Measurements from ENCODE around the gene BTBD18.
A peak's percentile ranks its signal among the peaks of the same experiment; 100 is the strongest.

Gene BTBD18

DNA sequence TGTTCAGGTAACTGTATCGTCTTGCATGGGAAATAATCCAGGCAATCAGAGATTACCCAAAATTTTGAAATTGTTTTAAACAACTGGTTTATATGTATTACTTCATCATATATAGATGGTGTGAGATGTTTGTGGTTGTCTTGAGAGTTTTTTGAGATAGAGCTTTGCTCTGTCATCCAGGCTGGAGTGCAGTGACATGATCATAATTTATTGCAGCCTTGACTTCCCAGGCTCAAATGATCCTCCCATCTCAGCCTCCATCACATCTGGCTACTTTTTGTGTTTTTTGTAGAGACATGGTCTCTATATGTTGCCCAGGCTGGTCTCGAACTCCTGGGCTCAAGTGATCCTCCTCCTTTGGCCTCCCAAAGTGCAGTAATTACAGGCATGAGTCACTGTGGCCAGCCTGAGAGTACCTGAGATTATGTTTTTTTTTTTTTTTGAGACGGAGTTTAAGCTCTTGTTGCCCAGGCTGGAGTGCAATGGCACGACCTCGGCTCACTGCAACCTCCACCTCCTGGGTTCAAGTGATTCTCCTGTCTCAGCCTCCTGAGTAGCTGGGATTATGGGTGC is 21.5 kb upstream of the BTBD18 start:
- no peak for DNase-seq

DNA sequence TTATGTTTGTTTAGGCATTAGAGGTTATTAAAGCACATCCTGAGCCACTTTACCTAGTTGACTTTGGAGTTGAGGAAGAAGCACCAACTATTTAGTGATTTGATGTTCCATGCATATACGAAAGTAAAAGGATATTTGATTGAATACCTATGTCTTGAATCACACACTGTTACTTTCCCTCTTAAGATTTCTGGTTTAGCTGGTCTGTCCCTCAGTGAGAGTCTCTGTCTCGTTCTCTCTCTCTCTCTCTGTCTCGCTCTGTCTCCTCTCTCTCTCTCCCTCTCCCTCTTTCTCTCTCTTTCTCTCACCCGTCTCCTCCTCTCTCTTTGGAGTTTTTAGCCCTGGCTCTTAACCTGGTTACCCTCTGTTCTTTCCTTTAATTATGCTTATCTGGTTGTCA is 20.9 kb upstream of the BTBD18 start:
- no peak for DNase-seq

- no peak for DNase-seq
These were observed 19.7 kb upstream of the BTBD18 start for GRCh38 chr11:57771365-57771764.

DNA sequence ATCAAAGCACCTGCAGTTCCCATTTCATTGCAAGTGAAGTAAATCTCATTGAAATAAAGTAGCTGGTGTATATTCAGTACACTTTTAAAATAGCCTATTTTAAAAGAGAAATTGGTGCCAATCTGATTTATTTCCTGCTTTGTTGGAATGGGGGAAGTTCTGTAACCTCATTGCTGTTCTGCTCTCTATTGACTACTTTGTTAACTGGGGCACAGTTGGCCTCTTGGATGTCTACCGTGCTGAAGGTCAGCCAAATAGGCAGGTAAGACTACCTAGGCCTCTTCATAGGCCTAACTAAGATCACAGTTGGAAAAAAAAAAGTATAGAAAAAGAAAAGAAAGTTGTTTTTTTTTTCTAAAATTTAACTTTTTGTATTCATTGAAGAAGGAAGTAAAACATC is 19.2 kb upstream of the BTBD18 start:
- DNase-seq, result no peak

DNA sequence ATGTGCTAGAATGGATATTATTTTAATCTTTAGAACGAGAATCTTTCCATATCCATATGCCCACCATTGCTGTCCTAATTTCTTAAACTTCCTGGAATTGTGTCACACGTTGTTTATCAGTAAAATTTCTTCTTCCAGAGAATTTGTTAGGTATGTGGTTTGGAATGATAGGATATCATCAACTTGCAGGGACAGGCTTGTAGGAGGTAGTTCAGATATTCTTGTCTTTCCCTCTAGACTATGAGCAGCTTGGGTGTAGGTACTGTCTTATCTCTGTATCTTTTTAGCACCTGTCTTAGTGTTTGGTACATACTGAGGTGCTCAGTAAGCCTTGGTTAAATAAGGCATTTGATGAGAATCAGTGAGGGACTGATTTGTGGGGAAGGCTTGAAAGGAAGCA is 13.4 kb upstream of the BTBD18 start:
- DNase-seq, result no peak

GRCh38 chr11:57764566-57764965 is 12.9 kb upstream of the BTBD18 start:
- no peak for DNase-seq

GRCh38 chr11:57764021-57764420 is 12.4 kb upstream of the BTBD18 start:
- DNase-seq, result no peak

- no peak for DNase-seq
These were observed 11.9 kb upstream of the BTBD18 start for GRCh38 chr11:57763568-57763967.

GRCh38 chr11:57762235-57762861 is 10.7 kb upstream of the BTBD18 start:
- no peak for DNase-seq

DNA sequence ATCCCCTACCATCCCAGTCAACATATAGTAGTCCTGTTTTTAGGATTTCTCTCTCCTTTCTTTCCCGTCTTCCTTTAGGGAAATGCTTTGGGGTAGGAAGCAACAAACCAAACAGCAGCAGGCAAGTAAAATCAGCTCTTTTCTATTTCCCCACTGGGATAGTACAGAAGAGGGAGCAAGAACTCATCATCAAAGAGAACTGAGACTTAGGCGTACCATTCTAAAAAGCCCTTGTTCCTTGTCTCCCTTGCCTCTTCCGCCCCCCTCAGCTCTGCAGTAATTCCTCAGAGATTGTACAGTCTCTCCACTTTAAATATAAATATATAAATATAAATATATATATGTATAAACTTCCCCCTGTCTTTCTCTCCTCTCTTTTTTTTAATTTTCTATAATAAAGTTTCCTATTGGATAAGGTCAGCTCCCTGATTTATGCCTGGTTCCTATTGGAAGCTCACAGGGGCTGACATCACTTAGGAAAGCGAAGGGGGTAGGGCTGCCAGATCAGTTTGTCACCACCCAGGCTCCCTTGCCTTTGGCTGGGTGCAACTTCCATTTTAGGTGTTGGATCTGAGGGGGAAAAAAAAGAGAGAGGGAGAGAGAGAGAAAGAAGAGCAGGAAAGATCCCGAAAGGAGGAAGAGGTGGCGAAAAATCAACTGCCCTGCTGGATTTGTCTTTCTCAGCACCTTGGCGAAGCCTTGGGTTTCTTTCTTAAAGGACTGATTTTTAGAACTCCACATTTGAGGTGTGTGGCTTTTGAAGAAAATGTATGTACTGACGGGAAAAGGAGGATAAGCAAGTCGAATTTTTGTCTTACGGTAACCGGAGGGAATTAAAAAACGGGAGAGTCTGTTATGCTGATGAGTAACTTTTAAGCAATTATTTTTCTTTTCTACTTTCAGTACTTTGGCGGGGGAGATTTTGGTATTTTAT is 9.9 kb upstream of the BTBD18 start, which contains the start of gene CTNND1:
Gene CTNND1 (plus strand): TSS at position 502 of the 934 bp plus-strand sequence. CDS start 29,677 bp downstream, outside the sequence.
- DNase-seq, result no peak

DNA sequence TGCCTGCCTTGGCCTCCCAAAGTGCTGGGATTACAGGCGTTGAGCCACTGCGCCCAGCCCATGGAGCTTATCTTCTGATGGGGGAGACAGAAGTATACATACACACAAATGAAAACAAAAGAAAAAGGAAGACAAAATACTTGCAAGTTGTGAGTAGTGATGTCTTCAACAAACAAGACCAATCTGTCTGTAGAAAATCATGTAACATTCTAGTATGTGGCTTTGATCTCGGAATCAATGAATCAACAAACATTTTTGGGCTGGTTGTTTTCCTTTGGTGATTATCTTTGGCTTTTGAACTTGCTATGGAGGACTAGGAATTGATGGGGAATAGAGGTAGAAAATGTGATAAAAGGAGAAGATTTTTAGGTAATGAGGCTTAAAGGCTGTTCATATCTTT is 6.6 kb upstream of the BTBD18 start:
- DNase-seq, result no peak

GRCh38 chr11:57752954-57753353 is 1.3 kb upstream of the BTBD18 start:
- no peak for DNase-seq

DNA sequence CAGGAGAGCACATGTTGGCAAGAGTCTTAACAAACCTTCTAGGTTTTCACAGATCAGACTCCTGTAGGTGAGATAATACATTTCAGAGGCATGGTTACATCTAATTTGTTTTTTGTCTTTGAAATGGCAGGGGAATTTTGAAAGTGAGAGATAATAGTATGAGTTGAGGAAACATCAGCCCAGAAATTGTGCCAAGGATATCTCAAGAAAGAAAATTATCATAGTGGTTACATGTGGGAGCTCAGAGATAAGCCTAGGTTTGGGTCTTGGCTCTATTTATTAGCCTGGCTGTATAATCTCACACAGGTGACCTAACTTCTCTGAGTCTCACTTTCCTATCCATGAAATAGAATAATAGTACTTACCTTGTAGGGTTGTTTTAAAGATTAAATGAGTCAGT is 443 bp downstream of the BTBD18 start:
- no peak for DNase-seq

DNA sequence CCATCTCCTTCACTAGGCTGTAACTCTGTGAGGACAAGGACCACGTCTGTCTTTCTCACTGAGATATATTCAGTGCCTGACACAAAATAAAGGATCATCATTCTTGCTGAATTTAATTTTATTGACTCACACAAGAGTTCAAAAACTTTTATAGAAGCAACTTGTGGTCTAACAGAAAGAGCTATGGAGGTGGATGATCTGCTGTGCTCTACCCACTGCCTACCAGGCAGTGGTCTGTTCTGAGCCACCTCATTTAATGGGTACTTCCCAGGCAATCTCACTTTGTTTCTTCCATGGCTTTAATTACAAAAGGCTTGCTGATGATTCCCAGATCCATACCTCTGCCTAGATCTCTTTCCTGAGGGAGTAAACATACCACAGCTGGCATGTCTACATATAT is 4.7 kb downstream of the BTBD18 start:
- no peak for DNase-seq

DNA sequence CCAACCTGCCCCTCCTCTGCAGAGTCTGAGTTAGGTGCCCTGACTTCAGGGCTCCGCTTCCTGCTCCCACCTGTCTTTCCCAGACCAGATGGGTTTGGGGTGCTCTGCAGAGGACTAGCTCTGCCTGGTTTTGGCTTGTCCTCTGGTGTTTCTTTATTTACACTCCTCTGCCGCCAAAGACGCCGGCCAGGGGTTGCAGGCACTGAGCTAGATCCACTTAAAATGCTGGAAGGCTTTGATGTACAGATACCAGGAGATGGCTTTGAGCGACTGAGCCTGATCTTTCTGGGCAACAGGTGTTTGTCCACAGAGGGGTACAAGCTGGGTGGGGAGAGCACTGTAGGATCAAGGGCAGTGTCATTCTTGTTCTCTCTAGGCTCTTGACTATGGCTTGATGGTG is 6.4 kb downstream of the BTBD18 start:
- DNase-seq, result no peak

DNA sequence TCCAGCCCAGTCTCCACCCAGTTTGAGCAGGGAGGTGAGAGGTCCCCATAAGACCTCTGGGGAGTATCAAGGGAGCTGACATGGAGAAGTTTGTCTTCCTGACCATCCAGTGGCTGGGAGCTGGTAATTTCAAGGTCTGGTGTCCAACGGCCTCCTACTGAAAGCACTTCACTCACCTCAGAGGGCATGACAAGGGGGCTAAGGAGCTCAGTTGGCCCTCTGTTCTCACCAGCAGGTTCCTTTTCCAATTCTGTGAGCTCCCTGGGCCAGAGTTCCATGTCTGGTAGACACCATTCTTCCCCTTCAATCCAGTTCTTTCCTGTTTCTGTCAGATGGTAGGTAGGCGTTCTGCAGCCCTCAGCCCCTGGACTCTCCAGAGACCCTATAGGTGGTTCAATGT is 7.3 kb downstream of the BTBD18 start:
- DNase-seq, result no peak

GRCh38 chr11:57742087-57742452 is 9.5 kb downstream of the BTBD18 start:
- DNase-seq, result no peak

- DNase-seq, result peak; percentile 96
These were observed 10.2 kb downstream of the BTBD18 start, which contains the start of gene SELENOH for GRCh38 chr11:57741132-57742086. SELENOH (plus strand) TSS chr11:57741491; CDS start chr11:57741596, 105 bp downstream.

DNA sequence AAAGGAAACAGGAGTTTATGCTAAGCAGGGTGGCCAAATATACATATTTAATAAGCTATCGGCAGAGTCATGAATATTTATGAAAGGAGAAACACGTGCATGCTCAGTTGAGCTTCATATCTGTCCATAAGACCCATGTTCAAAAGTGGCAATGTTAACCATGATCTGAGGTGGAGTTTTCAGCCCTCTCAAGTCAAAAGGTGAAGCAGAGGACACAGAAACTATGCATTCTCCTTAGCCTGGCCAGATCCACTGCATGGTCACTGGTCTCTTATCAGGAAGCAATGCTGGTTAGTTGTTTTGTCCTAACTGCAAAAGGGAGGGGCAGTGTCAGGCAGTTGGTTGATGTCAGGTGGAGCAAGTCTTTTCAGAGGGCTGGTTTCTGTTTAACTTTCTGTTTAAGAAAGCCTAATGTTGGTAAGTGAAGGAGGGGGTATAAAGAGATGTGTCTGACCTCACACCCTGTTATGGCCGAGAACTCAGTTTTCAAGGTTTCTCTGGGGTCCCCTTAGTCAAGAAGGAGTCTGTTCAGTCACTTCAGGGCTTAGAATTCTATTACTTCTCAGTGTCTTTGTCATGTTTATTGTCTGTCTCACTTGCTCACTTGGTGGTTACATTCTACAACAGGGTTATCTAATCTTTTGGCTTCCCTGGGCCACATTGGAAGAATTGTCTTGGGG is 15.9 kb downstream of the BTBD18 start:
- DNase-seq, result no peak

DNA sequence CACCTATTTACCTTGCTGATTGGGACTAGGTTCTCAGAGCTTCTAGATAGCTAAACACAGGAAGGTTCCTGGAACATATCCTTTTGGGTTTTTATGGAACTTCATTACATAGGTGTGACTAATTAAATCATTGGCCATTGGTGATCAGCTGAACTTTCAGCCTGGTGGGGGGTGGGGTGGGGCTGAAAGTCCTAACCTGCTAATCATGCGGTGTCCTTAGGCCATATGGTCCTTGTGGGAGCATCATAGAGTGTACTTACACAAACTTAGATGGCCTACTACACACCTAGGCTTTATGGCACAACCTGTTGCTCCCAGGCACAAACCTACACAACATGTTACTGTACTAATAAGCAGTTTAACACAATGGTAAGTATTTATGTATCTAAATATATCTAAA is 19.0 kb downstream of the BTBD18 start:
- no peak for DNase-seq

- no peak for DNase-seq
These were observed 22.1 kb downstream of the BTBD18 start for GRCh38 chr11:57729479-57729878.

GRCh38 chr11:57728829-57729228 is 22.8 kb downstream of the BTBD18 start:
- no peak for DNase-seq

All from NCI-H345 (cell line).